ENCODE measurements around the gene GORASP2. TPM values are rescaled to one million over a fixed set of nuclear protein-coding genes. Genes with fewer than 3 reads are reported as not detected.

The GORASP2 gene
- 51.5 and 67.8 TPM in 2 replicates for total RNA-seq

GRCh38 chr2:170928824-170929685 lies at the start of gene GORASP2:
TSS of gene GORASP2 (plus strand) at chr2:170929253. CDS start at chr2:170929341, 88 bp downstream.
- peak; percentile 97 for TF ChIP-seq CTCF (IDR thresholded peaks at IDR 0.05; ENCODE audit: insufficient read depth, low read depth, low read length)
- peak within 1 kb of the TSS; percentile 76 for H3K4me3 ChIP-seq (ENCODE audit: low read depth, low read length)

GRCh38 chr2:170881840-170882239 lies 47.2 kb upstream of the GORASP2 start:
- H3K4me3 ChIP-seq (ENCODE audit: low read depth, low read length): no peak overlapping the region
- no peak for TF ChIP-seq CTCF (IDR thresholded peaks at IDR 0.05; ENCODE audit: insufficient read depth, low read depth, low read length)
- DNase-seq (ENCODE audit: low read depth): no peak

More at GRCh38 chr2:170928824-170929685, at the start of gene GORASP2:
- peak; percentile 100 for DNase-seq (ENCODE audit: low read depth)

- no peak for TF ChIP-seq CTCF (IDR thresholded peaks at IDR 0.05; ENCODE audit: insufficient read depth, low read depth, low read length)
- H3K4me3 ChIP-seq (ENCODE audit: low read depth, low read length): no peak overlapping the region
- no peak for DNase-seq (ENCODE audit: low read depth)
Measured at GRCh38 chr2:170882758-170883157, 46.3 kb upstream of the GORASP2 start.

GRCh38 chr2:170883683-170884082 lies 45.4 kb upstream of the GORASP2 start:
- TF ChIP-seq CTCF (IDR thresholded peaks at IDR 0.05; ENCODE audit: insufficient read depth, low read depth, low read length): no peak
- H3K4me3 ChIP-seq (ENCODE audit: low read depth, low read length): no peak overlapping the region
- no peak for DNase-seq (ENCODE audit: low read depth)

- TF ChIP-seq CTCF (IDR thresholded peaks at IDR 0.05; ENCODE audit: insufficient read depth, low read depth, low read length): no peak
- no peak for DNase-seq (ENCODE audit: low read depth)
- no peak overlapping the region for H3K4me3 ChIP-seq (ENCODE audit: low read depth, low read length)
Measured at GRCh38 chr2:170885130-170885791, 43.8 kb upstream of the GORASP2 start.

- DNase-seq (ENCODE audit: low read depth): peak; percentile 20
- no peak for TF ChIP-seq CTCF (IDR thresholded peaks at IDR 0.05; ENCODE audit: insufficient read depth, low read depth, low read length)
Measured at GRCh38 chr2:170886386-170886785, 42.7 kb upstream of the GORASP2 start.

More at GRCh38 chr2:170886386-170886785, 42.7 kb upstream of the GORASP2 start:
- H3K4me3 ChIP-seq (ENCODE audit: low read depth, low read length): no peak overlapping the region

All from fibroblast of villous mesenchyme (primary cell).